GM19372 (cell line): ENCODE results near the gene PLXDC2.
"Not testable (repeated sequence)": the region's sequence is repeated elsewhere in the genome, so short reads cannot be mapped to it uniquely, and the experiment has no call there.

Experiments used
- ATAC-seq: cut with Tn5 transposase; IDR thresholded peaks from one replicate; pipeline ENCODE4 v1.9.1; 2021; ENCODE audit warnings: mild to moderate bottlenecking, low read depth, moderate library complexity; ENCODE audit not compliant: unreplicated experiment

Gene PLXDC2

DNA sequence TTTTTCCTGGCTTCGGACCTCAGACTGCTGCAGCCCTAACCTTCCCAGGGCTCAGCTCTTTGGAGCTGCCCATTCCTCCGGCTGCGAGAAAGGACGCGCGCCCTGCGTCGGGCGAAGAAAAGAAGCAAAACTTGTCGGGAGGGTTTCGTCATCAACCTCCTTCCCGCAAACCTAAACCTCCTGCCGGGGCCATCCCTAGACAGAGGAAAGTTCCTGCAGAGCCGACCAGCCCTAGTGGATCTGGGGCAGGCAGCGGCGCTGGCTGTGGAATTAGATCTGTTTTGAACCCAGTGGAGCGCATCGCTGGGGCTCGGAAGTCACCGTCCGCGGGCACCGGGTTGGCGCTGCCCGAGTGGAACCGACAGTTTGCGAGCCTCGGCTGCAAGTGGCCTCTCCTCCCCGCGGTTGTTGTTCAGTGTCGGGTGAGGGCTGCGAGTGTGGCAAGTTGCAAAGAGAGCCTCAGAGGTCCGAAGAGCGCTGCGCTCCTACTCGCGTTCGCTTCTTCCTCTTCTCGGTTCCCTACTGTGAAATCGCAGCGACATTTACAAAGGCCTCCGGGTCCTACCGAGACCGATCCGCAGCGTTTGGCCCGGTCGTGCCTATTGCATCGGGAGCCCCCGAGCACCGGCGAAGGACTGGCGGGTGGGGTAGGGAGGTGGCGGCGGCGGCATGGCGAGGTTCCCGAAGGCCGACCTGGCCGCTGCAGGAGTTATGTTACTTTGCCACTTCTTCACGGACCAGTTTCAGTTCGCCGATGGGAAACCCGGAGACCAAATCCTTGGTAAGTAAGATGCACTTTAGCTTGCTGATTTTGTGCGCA lies at the start of gene PLXDC2:
TSS of gene PLXDC2 (plus strand) at position 22 of the 820 bp plus-strand sequence.
- ATAC-seq, result peak; percentile 62

- no peak for ATAC-seq
These were observed 48.4 kb upstream of the PLXDC2 start for GRCh38 chr10:19767876-19768275.

DNA sequence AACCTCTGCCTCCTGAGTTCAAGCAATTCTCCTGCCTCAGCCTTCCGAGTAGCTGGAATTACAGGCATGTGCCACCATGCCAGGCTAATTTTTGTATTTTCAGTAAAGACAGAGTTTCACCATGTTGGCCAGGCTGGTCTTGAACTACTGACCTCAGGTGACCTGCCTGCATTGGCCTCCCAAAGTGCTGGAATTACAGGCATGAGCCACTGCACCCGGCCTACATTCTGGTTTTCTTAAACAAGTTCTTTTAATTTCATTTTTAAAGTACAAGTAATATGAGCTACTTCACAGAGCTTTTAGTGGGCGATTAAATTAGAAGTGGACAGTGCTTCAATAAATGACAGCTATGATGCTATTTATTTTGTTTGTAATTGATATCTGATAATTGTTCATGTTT lies 46.4 kb upstream of the PLXDC2 start:
- ATAC-seq, result not testable (repeated sequence)

GRCh38 chr10:19772972-19773371 lies 43.3 kb upstream of the PLXDC2 start:
- ATAC-seq, result no peak

DNA sequence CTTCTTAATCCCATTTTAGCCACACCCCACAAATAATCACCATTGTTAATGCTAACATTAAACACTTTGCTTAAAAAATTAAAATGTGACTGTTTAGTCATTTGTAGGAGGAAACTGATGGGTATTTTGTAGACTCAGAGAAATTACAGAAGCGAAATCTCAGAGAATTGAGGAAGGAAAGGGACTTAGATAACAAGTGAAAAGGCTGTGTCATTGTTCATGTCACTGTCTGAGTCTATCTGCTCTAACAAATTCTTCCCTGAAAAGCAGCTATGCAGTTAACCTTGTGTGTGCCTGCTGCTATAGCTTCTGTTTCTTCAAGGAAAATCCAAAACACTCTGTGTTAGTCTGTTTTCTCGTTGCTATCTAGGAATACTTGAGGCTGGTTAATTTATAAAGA lies 40.9 kb upstream of the PLXDC2 start:
- ATAC-seq, result no peak

DNA sequence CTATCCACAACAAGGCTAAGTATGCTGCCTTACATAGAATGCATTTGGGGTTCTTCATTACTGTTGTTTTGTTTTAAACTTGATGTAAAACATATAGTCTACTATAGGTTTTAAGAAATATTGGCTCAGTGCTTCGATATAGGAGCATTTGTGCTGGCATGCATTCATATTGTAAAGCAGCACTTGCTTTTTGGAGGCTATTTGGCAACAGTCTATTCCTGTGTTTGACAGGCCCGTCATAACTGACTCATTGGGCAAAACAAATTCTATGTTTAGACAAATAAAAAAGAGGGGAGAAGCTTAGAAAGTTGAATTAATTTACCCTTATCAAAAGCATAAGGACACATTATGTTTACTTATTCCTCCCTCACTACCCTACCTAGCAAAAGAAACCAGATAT lies 38.4 kb upstream of the PLXDC2 start:
- ATAC-seq, result no peak

- no peak for ATAC-seq
These were observed 37.2 kb upstream of the PLXDC2 start for GRCh38 chr10:19778996-19779395.

GRCh38 chr10:19782430-19783089 lies 33.7 kb upstream of the PLXDC2 start:
- no peak for ATAC-seq

DNA sequence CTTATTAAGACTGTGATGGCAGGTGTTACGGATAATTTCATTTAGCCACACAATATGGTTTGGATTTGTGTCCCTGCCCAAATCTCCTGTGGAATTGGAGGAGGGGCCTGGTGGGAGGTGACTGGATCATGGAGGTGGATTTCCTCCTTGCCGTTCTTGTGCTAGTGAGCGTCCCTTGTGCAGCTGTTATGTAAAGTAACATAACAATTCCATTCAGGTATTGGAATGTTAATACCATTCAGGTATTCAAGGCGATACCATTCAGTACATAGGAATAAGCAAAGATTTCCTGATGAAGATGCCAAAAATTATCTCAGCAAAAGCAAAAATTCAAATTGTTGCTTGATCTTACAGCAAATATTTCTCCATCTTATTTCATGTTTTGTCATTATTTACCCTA lies 32.5 kb upstream of the PLXDC2 start:
- ATAC-seq, result no peak

DNA sequence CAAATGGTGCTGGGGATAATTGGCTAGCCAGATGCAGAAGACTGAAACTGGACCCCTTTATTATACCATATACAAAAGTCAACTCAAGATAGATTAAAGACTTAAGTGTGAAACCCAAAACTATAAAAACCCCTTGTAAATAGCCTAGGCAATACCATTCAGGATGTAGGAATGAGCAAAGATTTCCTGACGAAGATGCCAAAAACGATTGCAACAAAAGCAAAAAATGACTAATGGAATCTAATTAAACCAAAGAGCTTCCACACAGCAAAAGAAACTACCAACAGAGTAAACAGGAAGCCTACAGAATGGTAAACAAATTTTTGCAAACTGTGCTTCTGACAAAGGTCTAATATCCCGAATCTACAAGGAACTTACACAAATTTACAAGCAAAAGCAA lies 30.9 kb upstream of the PLXDC2 start:
- no peak for ATAC-seq

GRCh38 chr10:19788075-19788686 lies 28.1 kb upstream of the PLXDC2 start:
- peak; percentile 88 for ATAC-seq

GRCh38 chr10:19788902-19789301 lies 27.3 kb upstream of the PLXDC2 start:
- ATAC-seq, result no peak

DNA sequence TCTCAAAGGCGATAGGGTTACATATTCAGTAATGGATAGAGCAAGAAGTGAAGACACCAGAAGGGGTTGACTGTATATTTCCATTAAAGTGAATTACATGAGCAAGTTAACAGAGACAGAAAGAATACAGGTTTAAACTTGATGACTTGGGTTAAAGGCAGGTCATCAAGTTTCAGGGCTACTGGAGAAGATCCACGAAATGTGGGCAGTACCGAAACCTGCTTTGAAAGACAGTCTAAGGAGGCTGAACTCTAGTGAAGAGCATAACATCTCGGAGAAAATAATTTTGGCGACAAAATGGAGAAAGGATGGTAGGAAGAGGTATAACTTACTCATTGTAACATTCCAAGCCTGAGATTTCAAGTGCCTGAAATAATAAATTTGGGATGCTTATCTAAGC lies 26.6 kb upstream of the PLXDC2 start:
- ATAC-seq, result no peak

DNA sequence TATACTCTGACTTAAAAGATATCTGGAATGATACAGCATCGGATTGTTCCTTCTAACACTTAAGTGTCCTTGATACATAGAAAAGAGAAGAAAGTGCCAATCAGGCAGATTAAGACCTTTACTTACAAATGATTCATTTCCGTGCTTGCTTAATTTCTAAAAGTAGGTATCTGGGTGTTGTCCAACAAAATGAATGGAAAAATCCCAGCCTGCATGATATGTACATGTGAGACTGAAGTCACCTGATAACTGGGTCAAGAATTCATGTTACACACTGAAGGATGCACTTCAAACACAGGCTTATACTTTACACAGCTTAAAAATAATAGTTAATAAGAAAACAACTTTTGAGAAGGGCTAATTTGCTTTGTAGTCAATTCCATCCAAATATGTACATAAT lies 25.2 kb upstream of the PLXDC2 start:
- ATAC-seq, result no peak

GRCh38 chr10:19795684-19796083 lies 20.5 kb upstream of the PLXDC2 start:
- no peak for ATAC-seq

GRCh38 chr10:19800161-19800560 lies 16.1 kb upstream of the PLXDC2 start:
- no peak for ATAC-seq

- no peak for ATAC-seq
These were observed 14.9 kb upstream of the PLXDC2 start for GRCh38 chr10:19801369-19801768.

- no peak for ATAC-seq
These were observed 12.6 kb upstream of the PLXDC2 start for GRCh38 chr10:19803676-19804075.

DNA sequence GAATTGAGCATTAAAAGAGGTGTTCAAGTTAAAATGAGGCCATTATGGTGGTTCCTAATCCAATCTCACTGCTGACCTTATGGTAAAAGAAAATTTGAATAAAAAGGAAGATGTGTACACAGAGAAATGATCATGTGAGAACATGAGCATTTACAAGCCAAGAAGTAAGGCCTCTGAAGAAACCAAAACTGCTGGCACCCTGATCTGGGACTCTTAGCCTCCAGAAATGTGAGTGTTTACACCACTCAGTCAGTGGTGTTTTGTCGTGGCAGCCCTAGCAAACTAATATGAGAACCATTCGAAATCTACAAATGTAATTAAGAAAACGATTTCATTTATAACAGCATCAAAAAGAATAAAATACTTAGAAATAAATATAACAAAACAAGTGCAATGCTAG lies 6.8 kb upstream of the PLXDC2 start:
- ATAC-seq, result no peak

GRCh38 chr10:19811540-19811939 lies 4.7 kb upstream of the PLXDC2 start:
- no peak for ATAC-seq

- no peak for ATAC-seq
These were observed 3.3 kb upstream of the PLXDC2 start for GRCh38 chr10:19812976-19813375.
